HG03060 (cell line): ENCODE data around the gene SPTLC3.

Experiments
- ATAC-seq: cut with Tn5 transposase; IDR thresholded peaks from one replicate; pipeline ENCODE4 v1.9.1; 2021; ENCODE audit warnings: low read depth, moderate number of reproducible peaks; ENCODE audit not compliant: unreplicated experiment

SPTLC3 gene

DNA sequence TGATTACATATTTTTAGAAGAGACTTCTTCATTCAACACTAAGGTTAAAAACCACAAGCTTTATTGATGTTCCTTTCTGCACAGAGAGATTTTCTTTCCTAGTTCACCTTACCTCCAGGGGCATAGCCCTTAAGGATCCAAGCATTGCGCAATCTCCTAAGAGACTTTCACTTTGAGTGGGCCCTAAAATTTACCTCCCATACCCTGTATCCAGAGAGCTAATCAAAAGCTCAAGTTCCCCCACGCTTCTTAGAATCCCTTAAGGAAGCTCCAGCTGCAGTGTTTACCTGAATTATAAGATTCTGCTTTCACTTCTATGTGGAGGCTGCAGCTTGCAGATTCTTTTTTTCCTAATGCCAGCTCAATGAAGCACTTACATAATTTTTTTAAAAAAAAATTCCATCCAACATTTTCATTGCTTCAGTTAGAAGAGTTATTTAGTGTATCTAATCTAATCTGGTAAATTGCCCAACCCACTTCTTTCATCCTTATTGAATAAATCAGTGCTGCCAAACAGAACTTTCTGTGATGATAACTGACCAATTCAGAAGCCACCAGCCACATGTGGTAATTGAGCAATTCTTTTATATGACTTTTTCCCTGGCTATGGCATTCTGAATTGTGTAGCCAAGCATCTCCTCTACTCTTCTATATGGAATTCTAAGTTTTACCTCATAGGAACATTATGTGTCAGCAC, 24.6 kb upstream of the SPTLC3 start:
- ATAC-seq = no peak

GRCh38 chr20:12984863-12985262, 23.9 kb upstream of the SPTLC3 start:
- ATAC-seq = no peak

GRCh38 chr20:12987261-12987660, 21.5 kb upstream of the SPTLC3 start:
- ATAC-seq = no peak

DNA sequence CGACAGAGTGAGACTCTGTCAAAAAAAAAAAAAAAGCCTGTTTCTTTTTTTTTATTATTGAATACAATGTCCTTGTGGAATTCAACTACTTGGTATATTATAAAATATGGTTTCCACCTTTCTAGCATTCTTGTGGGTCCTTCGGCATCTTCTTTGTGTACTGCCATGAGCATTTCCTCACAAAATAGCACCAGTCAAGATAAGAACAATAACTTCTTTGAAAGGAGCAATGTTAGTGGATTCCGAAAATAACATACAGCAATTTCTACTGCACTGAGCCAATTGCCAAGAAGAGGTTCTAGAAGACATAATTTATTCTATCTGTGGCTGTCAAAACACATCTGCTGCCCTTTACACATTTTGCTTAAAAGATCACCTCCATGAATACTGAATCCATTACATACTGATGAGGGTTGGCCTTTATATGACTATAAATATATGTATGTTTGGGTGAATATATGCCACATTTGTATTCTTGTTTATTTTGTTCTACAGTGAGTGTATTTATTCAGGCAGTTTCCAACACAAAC, 19.1 kb upstream of the SPTLC3 start:
- no peak for ATAC-seq

DNA sequence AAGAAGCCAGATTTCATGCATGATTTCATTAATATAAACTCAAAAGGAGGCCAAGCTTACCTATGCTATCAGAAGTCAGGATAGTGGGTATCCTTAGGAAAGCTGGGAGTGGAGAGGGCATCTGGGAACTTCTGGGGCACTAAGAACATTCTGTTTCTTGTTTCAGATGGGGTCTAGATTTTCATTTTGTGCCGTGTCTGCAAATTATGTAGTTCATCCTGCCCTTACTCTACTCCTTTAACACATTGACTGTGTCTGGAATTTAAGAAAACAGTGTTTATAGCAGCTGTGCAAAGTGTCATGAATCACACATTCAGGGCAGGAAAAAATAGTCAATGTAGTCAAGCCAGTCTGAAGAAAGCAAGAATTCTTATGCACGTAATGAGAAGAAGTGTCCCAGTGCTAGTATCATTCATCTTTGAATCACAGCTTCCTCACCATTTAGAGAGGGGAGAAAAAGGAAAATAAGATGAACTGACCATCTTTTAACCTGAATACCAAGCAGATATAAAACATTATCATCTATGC, 11.6 kb upstream of the SPTLC3 start:
- no peak for ATAC-seq

- ATAC-seq = no peak
Measured at GRCh38 chr20:12998046-12998445, 10.7 kb upstream of the SPTLC3 start.

- no peak for ATAC-seq
Measured at GRCh38 chr20:12999201-12999600, 9.6 kb upstream of the SPTLC3 start.

GRCh38 chr20:13002251-13002650, 6.5 kb upstream of the SPTLC3 start:
- ATAC-seq = no peak

GRCh38 chr20:13006825-13007224, 1.9 kb upstream of the SPTLC3 start:
- ATAC-seq = no peak

DNA sequence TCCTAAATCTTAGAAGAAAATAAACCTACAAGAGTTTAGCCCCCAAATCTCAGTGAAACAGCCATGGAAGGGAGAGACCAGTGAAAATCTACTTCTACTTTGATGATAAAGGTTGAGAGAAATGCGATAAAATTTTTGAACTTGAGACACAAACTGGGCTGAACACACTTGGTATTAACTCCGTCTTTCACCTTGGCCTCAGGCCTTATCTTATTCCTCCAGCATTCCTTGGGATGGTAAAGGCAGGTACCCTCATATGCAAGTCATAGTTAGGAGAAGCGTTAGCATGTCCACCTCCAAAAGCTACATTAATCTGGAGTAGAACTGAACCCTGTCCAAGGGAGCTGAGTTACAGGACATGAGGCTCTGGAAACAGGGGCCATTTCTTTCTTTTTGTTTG, 1.2 kb upstream of the SPTLC3 start:
- ATAC-seq = no peak

- peak; percentile 98 for ATAC-seq
Measured at GRCh38 chr20:13009682-13010406, 1.1 kb downstream of the SPTLC3 start.

- ATAC-seq = no peak
Measured at GRCh38 chr20:13012886-13013285, 4.1 kb downstream of the SPTLC3 start.

GRCh38 chr20:13013411-13013810, 4.6 kb downstream of the SPTLC3 start:
- no peak for ATAC-seq

DNA sequence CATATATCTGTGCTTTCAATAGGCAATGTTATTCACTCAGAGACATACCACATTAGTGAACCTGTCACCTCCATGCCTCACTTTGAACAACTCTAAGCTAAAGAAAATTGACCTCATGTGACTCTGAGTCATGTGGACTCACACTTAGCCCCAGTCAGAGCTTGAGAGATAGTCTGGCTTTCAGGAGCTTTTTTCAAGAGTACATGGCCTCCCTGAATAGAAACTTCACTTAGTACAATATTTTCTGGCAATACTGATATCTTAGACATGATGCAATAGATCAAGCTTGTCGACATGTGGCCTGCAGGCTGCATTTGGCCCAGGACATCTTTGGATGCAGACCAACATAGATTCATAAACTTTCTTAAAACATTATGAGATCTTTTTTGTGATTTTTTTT, 8.5 kb downstream of the SPTLC3 start:
- ATAC-seq = no peak

- ATAC-seq = no peak
Measured at GRCh38 chr20:13017883-13018535, 9.2 kb downstream of the SPTLC3 start.

DNA sequence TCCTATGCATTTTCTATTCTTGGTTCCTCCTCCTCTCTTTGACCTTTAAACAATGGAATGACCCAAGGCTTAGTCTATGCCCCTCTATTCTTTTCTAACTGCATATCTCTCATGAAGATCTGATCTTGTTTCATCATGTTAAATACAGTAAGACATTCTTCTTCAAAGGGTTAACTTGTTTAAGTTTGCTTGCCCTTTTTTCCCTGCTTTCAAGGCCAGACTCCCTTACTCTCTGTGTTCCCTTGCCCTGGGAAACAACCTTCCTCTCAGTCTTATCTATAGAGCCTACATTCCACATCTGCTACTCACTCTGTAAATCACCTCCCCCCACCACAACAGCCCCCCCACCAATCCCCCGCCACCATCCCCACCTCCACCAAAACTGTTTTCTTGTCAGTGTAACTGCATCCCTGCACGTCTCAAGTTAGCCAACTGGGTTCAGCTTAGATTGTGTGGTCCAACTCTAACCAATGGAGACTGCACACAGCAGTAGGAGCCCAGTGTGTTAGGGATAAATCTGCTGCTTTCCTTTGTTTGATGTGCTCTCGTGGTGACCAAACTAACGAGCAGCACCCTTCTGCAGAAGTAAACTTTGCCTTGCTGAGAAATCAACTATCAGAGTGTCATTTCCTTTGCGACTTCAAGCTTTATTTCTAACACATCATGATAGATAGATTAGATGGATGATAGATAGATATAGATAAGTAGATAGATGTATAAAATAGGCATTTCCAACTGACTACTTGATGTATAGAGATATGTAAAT, 12.6 kb downstream of the SPTLC3 start:
- ATAC-seq = no peak

GRCh38 chr20:13022401-13023155, 13.8 kb downstream of the SPTLC3 start:
- no peak for ATAC-seq

DNA sequence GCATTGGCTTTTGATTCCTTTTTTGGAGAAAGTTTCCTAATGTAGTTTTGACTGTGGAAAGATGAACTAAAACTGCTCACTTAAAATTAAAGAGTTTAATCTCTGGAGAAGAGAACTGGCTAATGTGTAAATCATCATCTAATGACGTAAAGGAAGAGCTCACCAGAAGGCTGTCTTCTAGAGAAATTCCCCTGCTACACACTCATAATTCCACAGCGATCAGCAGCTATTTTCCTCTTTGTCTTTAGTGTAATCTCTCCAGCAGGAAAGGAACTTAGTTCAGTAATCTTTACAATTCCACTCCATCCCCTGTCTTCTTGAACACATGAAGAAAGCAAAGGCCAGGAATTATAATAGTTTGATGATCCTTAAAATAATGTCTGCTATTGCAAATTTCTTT, 15.8 kb downstream of the SPTLC3 start:
- no peak for ATAC-seq

- ATAC-seq = no peak
Measured at GRCh38 chr20:13025181-13025580, 16.4 kb downstream of the SPTLC3 start.

DNA sequence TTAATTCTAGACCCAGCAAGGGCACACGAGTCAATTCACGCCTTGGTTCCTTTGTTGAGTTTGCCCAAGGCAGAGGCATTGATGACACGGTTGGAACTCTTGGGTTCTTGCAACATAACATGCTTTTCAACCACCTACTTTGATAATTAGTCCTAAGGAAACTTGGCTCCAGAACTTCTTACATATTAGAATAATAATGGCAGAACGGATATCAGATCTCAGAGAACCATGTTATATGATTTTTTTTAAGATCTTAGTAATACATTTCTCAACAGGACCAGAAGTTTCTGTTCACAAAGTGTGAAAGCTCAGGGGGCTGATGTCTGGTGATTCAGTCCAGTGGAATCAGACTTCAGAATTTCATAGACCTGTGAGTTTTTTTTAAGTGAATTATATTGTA, 19.2 kb downstream of the SPTLC3 start:
- ATAC-seq = no peak
